BLaER1 treated with 17β-estradiol and CSF1 and Interleukin-3, amounts not matched to agents 10 nM and 100 nM (cell line): ENCODE data around the gene UBE4B.
"Not testable (repeated sequence)": the region's sequence is repeated elsewhere in the genome, so short reads cannot be mapped to it uniquely, and the experiment has no call there.

Source experiments
- H3K27ac ChIP-seq, 11 experiments: shearing (Covaris generic); formaldehyde crosslinking; 2 replicates each; pipeline ENCODE4 v1.8.1; 2022
- H3K27me3 ChIP-seq, 11 experiments: shearing (Covaris generic); formaldehyde crosslinking; 2 replicates each; pipeline ENCODE4 v1.8.1; 2022
- H3K36me3 ChIP-seq, 11 experiments: shearing (Covaris generic); formaldehyde crosslinking; 2 replicates each; pipeline ENCODE4 v1.8.1; 2022
- H3K4me1 ChIP-seq, 10 experiments: shearing (Covaris generic); formaldehyde crosslinking; 2 replicates each; pipeline ENCODE4 v1.8.1; 2022
- H3K4me2 ChIP-seq, 11 experiments: shearing (Covaris generic); formaldehyde crosslinking; 2 replicates each; pipeline ENCODE4 v1.8.1; 2022
- H3K4me3 ChIP-seq, 10 experiments: shearing (Covaris generic); formaldehyde crosslinking; 2 replicates each; pipeline ENCODE4 v1.8.1; 2022
- H3K9ac ChIP-seq, 11 experiments: shearing (Covaris generic); formaldehyde crosslinking; 2 replicates each; pipeline ENCODE4 v1.8.1; 2022
- H3K9me3 ChIP-seq, 11 experiments: shearing (Covaris generic); formaldehyde crosslinking; replicated peaks in 1 of 11; 2 replicates each; pipeline ENCODE4 v1.8.1; 2022
- H4K20me1 ChIP-seq, 11 experiments: shearing (Covaris generic); formaldehyde crosslinking; 2 replicates each; pipeline ENCODE4 v1.8.1; 2022
- Cebpa-rat ChIP-seq, 11 experiments: shearing (Covaris generic); IDR thresholded peaks; 2 replicates each; pipeline ENCODE4 v1.8.1; 2022

UBE4B gene

DNA sequence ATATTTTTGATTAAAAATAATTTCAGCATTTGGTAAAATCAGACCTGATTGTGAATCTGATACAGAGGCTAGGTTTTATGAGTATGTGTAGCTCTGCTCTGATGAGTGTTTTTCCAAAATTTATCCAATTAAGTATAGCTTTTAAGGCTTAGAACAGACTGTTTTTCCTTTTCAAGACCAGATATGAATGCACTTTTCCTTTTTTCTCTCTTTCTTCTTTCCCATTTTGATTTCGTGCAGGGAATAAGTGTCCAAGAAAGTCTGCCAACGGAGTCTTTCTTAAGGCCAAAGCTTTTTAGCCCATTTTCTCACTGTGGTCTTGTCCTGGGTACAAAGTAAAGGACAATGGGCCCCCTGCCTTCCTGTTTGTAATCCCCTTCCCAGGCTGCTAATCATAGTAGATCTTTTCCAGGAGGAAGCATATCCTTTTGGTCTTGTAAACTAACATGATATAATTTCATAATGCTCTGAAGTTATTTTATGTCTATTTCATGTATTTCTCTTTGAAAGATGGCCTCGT lies 180.5 kb downstream of the UBE4B start:
- Histone ChIP-seq H4K20me1 (peaks cover 30 to 65% (median 60%) of the 10 kb centered on the region in 11 experiments; a peak in 21 of 22 replicates), H3K4me2 (peak overlapping the region in 4 of 11 experiments; percentile 6 to 42 (median 21); a peak in 4 of 22 replicates), H3K9ac (peak overlapping the region in 2 of 11 experiments; percentile 3 to 19; a peak in 2 of 22 replicates), H3K27ac (no peak overlapping the region), H3K4me3 (no peak overlapping the region), H3K4me1 (peaks cover 15 to 62% (median 30%) of the 10 kb centered on the region in 10 experiments), H3K9me3 (no peaks in the 10 kb centered on the region), H3K36me3 (no peaks in the 10 kb centered on the region), H3K27me3 (no peaks in the 10 kb centered on the region)
- TF ChIP-seq Cebpa-rat (IDR thresholded peaks at IDR 0.05): no peak

GRCh38 chr1:10216090-10216749 lies 183.5 kb downstream of the UBE4B start:
- no peak overlapping the region for H3K27ac ChIP-seq
- H3K9ac ChIP-seq: no peak overlapping the region; a peak in 1 of 22 replicates
- H3K4me2 ChIP-seq: peak overlapping the region in 2 of 11 experiments; percentile 21 to 29; a peak in 3 of 22 replicates
- no peak for TF ChIP-seq Cebpa-rat (IDR thresholded peaks at IDR 0.05)
- H3K4me3 ChIP-seq: no peak overlapping the region
- H4K20me1 ChIP-seq: peaks cover 32 to 93% (median 67%) of the 10 kb centered on the region in 11 experiments; a peak in 21 of 22 replicates
- no peaks in the 10 kb centered on the region for H3K9me3 ChIP-seq
- peaks cover 13 to 60% (median 17%) of the 10 kb centered on the region in 10 experiments for H3K4me1 ChIP-seq
- H3K27me3 ChIP-seq: no peaks in the 10 kb centered on the region
- no peaks in the 10 kb centered on the region for H3K36me3 ChIP-seq

GRCh38 chr1:10217748-10218441 lies 185.1 kb downstream of the UBE4B start:
- H3K36me3 ChIP-seq: no peaks in the 10 kb centered on the region; a peak in 1 of 22 replicates
- no peak overlapping the region for H3K4me3 ChIP-seq
- peaks cover 33 to 96% (median 62%) of the 10 kb centered on the region in 11 experiments; a peak in 21 of 22 replicates for H4K20me1 ChIP-seq
- H3K4me2 ChIP-seq: peak overlapping the region in 2 of 11 experiments; percentile 49 to 72; a peak in 4 of 22 replicates
- TF ChIP-seq Cebpa-rat (IDR thresholded peaks at IDR 0.05): no peak
- H3K27ac ChIP-seq: peak overlapping the region in 2 of 11 experiments; percentile 11 to 25; a peak in 1 of 22 replicates
- H3K9ac ChIP-seq: peak overlapping the region in 1 of 11 experiments; percentile 1; a peak in 1 of 22 replicates
- H3K27me3 ChIP-seq: no peaks in the 10 kb centered on the region
- H3K4me1 ChIP-seq: peaks cover 0 to 47% (median 4%) of the 10 kb centered on the region in 10 experiments; a peak in 10 of 20 replicates
- H3K9me3 ChIP-seq: peaks cover 0 to 4% (median 0%) of the 10 kb centered on the region in 11 experiments; a peak in 2 of 22 replicates

DNA sequence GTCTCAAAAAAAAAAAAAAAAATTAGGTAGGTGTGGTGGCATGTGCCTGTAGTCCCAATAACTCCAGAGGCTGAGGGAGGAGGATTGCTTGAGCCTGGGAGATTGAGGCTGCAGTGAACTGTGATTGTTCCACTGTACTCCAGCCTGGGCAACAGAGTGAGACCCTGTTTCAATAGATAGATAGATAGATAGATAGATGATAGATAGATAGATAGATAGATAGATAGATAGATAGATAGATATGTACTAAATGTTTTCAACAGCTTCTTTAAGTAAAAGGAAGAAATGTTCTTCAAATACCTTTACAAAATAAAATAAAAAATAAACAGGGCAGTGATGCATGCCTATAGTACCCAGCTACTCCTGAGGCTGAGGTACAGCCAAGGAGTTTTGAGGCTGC lies 187.4 kb downstream of the UBE4B start:
- H3K4me1 ChIP-seq: peaks cover 0 to 35% (median 2%) of the 10 kb centered on the region in 10 experiments; a peak in 7 of 20 replicates
- H3K36me3 ChIP-seq: peaks cover 0 to 19% (median 10%) of the 10 kb centered on the region in 11 experiments; a peak in 5 of 22 replicates
- no peak overlapping the region for H3K4me3 ChIP-seq
- H3K27ac ChIP-seq: no peak overlapping the region
- H3K9me3 ChIP-seq: peaks cover 18 to 26% (median 20%) of the 10 kb centered on the region in 11 experiments
- H3K27me3 ChIP-seq: no peaks in the 10 kb centered on the region
- no peak overlapping the region for H3K4me2 ChIP-seq
- peaks cover 26 to 100% (median 48%) of the 10 kb centered on the region in 11 experiments; a peak in 21 of 22 replicates for H4K20me1 ChIP-seq
- no peak for TF ChIP-seq Cebpa-rat (IDR thresholded peaks at IDR 0.05)
- H3K9ac ChIP-seq: no peak overlapping the region

- Histone ChIP-seq H4K20me1 (peaks cover 22 to 100% (median 45%) of the 10 kb centered on the region in 11 experiments; a peak in 20 of 22 replicates), H3K4me1 (peaks cover 0 to 31% (median 2%) of the 10 kb centered on the region in 10 experiments; a peak in 7 of 20 replicates), H3K9me3 (peaks cover 20 to 31% (median 24%) of the 10 kb centered on the region in 11 experiments), H3K36me3 (peaks cover 0 to 22% (median 10%) of the 10 kb centered on the region in 11 experiments; a peak in 5 of 22 replicates)
- not testable (repeated sequence) for H3K9ac ChIP-seq, H3K27me3 ChIP-seq, H3K4me2 ChIP-seq, H3K27ac ChIP-seq, H3K4me3 ChIP-seq
Measured at GRCh38 chr1:10220657-10221056, 187.9 kb downstream of the UBE4B start.

GRCh38 chr1:10225573-10225972 lies 192.8 kb downstream of the UBE4B start:
- no peak overlapping the region for H3K4me2 ChIP-seq
- no peak overlapping the region for H3K27ac ChIP-seq
- no peak overlapping the region for H3K4me3 ChIP-seq
- H3K9me3 ChIP-seq: peaks cover 20 to 32% (median 28%) of the 10 kb centered on the region in 11 experiments
- H3K36me3 ChIP-seq: peaks cover 0 to 22% (median 10%) of the 10 kb centered on the region in 11 experiments; a peak in 5 of 22 replicates
- no peak overlapping the region for H3K9ac ChIP-seq
- TF ChIP-seq Cebpa-rat (IDR thresholded peaks at IDR 0.05): no peak
- H3K4me1 ChIP-seq: no peaks in the 10 kb centered on the region
- H3K27me3 ChIP-seq: no peaks in the 10 kb centered on the region
- peaks cover 4 to 100% (median 37%) of the 10 kb centered on the region in 11 experiments; a peak in 17 of 22 replicates for H4K20me1 ChIP-seq

DNA sequence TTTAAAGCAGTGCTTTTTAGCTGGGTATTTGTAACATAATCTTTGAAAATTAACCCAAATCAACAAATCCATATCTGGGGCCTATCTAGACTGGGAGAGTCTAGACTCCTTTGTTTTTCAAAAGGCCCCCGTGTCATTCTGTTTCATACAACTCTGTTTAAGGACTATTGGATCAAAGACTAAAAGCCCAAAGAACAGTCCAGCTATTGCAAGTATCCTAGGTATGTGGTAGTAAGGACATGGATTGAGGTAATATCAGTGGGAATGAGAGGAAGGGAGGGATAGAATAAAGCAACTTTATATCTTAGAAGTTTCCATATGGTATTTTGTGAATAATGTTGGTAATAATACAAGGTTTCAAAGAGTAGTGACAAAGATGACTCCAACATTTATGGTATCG lies 195.8 kb downstream of the UBE4B start:
- Histone ChIP-seq H3K4me3 (no peak overlapping the region), H4K20me1 (peaks cover 0 to 95% (median 44%) of the 10 kb centered on the region in 11 experiments; a peak in 16 of 22 replicates), H3K27me3 (no peaks in the 10 kb centered on the region), H3K9ac (no peak overlapping the region), H3K4me1 (no peaks in the 10 kb centered on the region; a peak in 1 of 20 replicates), H3K9me3 (peaks cover 18 to 28% (median 23%) of the 10 kb centered on the region in 11 experiments), H3K36me3 (peaks cover 0 to 27% (median 13%) of the 10 kb centered on the region in 11 experiments; a peak in 9 of 22 replicates), H3K27ac (no peak overlapping the region), H3K4me2 (no peak overlapping the region)
- no peak for TF ChIP-seq Cebpa-rat (IDR thresholded peaks at IDR 0.05)

GRCh38 chr1:10229903-10230302 lies 197.1 kb downstream of the UBE4B start:
- Histone ChIP-seq H3K36me3 (peaks cover 8 to 27% (median 15%) of the 10 kb centered on the region in 11 experiments; a peak in 18 of 22 replicates), H3K27me3 (no peaks in the 10 kb centered on the region), H3K4me3 (no peak overlapping the region), H3K9ac (no peak overlapping the region), H4K20me1 (peaks cover 0 to 84% (median 44%) of the 10 kb centered on the region in 11 experiments; a peak in 16 of 22 replicates), H3K4me1 (no peaks in the 10 kb centered on the region; a peak in 1 of 20 replicates), H3K27ac (no peak overlapping the region), H3K9me3 (peaks cover 4 to 14% (median 9%) of the 10 kb centered on the region in 11 experiments; a peak in 19 of 22 replicates), H3K4me2 (no peak overlapping the region)
- no peak for TF ChIP-seq Cebpa-rat (IDR thresholded peaks at IDR 0.05)
